Temporal lobe (tissue), 1 donor: ENCODE data around the gene PPP1R3C. TPM values are rescaled to one million over a fixed set of nuclear protein-coding genes. Genes with fewer than 3 reads are reported as not detected.

Experiments
- total RNA-seq: library from RNA; depleted of rRNA; stranded (reverse); fragments of >200 nt; gene quantifications from one replicate; pipeline ENCODE4 v1.2.3, GENCODE V29; 2014

The PPP1R3C gene
- total RNA-seq, 1 donor from 2014 or later: 22.9 TPM

Other genes starting within 250 kb of the PPP1R3C start
- gene HECTD2, start 222.7 kb downstream of the PPP1R3C start, total RNA-seq: 44.0 TPM
- 110 TPM for gene TNKS2, start 165.4 kb upstream of the PPP1R3C start, total RNA-seq